ENCODE data around the gene AGPS. TPM values are rescaled to one million over a fixed set of nuclear protein-coding genes. Genes with fewer than 3 reads are reported as not detected.
"Not testable (repeated sequence)": the region's sequence is repeated elsewhere in the genome, so short reads cannot be mapped to it uniquely, and the experiment has no call there.

Gene AGPS
- total RNA-seq, 3 donors from 2014 or later = 73.1 to 80.1 (median 73.7) TPM

- no peak for ATAC-seq
- DNase-seq = no peak
- no peak overlapping the region for H3K4me3 Mint-ChIP-seq
- no peaks in the 10 kb centered on the region for H3K27me3 Mint-ChIP-seq (ENCODE audit: low read depth)
- peaks cover 10% of the 10 kb centered on the region for H3K36me3 Mint-ChIP-seq (ENCODE audit: insufficient read depth)
- H3K9me3 Mint-ChIP-seq = no peaks in the 10 kb centered on the region
- peaks cover 70% of the 10 kb centered on the region for H3K4me1 Mint-ChIP-seq (ENCODE audit: low read depth)
Measured at GRCh38 chr2:177396703-177397460, 4.3 kb downstream of the AGPS start.

GRCh38 chr2:177397481-177398289 lies 5.1 kb downstream of the AGPS start:
- H3K4me1 Mint-ChIP-seq (ENCODE audit: low read depth) = peaks cover 67% of the 10 kb centered on the region
- DNase-seq = no peak
- no peaks in the 10 kb centered on the region for H3K27me3 Mint-ChIP-seq (ENCODE audit: low read depth)
- no peak overlapping the region for H3K4me3 Mint-ChIP-seq
- ATAC-seq = no peak
- no peaks in the 10 kb centered on the region for H3K9me3 Mint-ChIP-seq
- H3K36me3 Mint-ChIP-seq (ENCODE audit: insufficient read depth) = peaks cover 10% of the 10 kb centered on the region

GRCh38 chr2:177398290-177398683 lies 5.7 kb downstream of the AGPS start:
- H3K36me3 Mint-ChIP-seq (ENCODE audit: insufficient read depth) = peaks cover 10% of the 10 kb centered on the region
- ATAC-seq = no peak
- H3K9me3 Mint-ChIP-seq = no peaks in the 10 kb centered on the region

GRCh38 chr2:177398791-177399190 lies 6.2 kb downstream of the AGPS start:
- H3K9me3 Mint-ChIP-seq = no peaks in the 10 kb centered on the region
- ATAC-seq (no peak), DNase-seq (no peak)
- peaks cover 10% of the 10 kb centered on the region for H3K36me3 Mint-ChIP-seq (ENCODE audit: insufficient read depth)
- no peaks in the 10 kb centered on the region for H3K27me3 Mint-ChIP-seq (ENCODE audit: low read depth)
- H3K4me3 Mint-ChIP-seq = no peak overlapping the region
- H3K4me1 Mint-ChIP-seq (ENCODE audit: low read depth) = peaks cover 69% of the 10 kb centered on the region

More at GRCh38 chr2:177398290-177398683, 5.7 kb downstream of the AGPS start:
- H3K27me3 Mint-ChIP-seq (ENCODE audit: low read depth) = no peaks in the 10 kb centered on the region
- H3K4me1 Mint-ChIP-seq (ENCODE audit: low read depth) = peaks cover 69% of the 10 kb centered on the region
- no peak for DNase-seq
- no peak overlapping the region for H3K4me3 Mint-ChIP-seq

- DNase-seq (no peak), ATAC-seq (no peak)
- peaks cover 69% of the 10 kb centered on the region for H3K4me1 Mint-ChIP-seq (ENCODE audit: low read depth)
- no peaks in the 10 kb centered on the region for H3K9me3 Mint-ChIP-seq
- H3K4me3 Mint-ChIP-seq = no peak overlapping the region
- H3K36me3 Mint-ChIP-seq (ENCODE audit: insufficient read depth) = peaks cover 10% of the 10 kb centered on the region
- H3K27me3 Mint-ChIP-seq (ENCODE audit: low read depth) = no peaks in the 10 kb centered on the region
Measured at GRCh38 chr2:177399376-177399775, 6.8 kb downstream of the AGPS start.

- ATAC-seq (no peak), DNase-seq (no peak)
- no peaks in the 10 kb centered on the region for H3K27me3 Mint-ChIP-seq (ENCODE audit: low read depth)
- H3K36me3 Mint-ChIP-seq (ENCODE audit: insufficient read depth) = peaks cover 11% of the 10 kb centered on the region
- no peaks in the 10 kb centered on the region for H3K9me3 Mint-ChIP-seq
- H3K4me3 Mint-ChIP-seq = no peak overlapping the region
- H3K4me1 Mint-ChIP-seq (ENCODE audit: low read depth) = peaks cover 66% of the 10 kb centered on the region
Measured at GRCh38 chr2:177400337-177400923, 7.9 kb downstream of the AGPS start.

GRCh38 chr2:177402096-177402495 lies 9.5 kb downstream of the AGPS start:
- Mint-ChIP-seq H3K4me1 (ENCODE audit: low read depth) (peaks cover 66% of the 10 kb centered on the region), H3K36me3 (ENCODE audit: insufficient read depth) (peaks cover 8% of the 10 kb centered on the region), H3K4me3 (no peak overlapping the region), H3K9me3 (no peaks in the 10 kb centered on the region), H3K27me3 (ENCODE audit: low read depth) (no peaks in the 10 kb centered on the region)
- DNase-seq (no peak), ATAC-seq (no peak)

GRCh38 chr2:177403838-177404237 lies 11.3 kb downstream of the AGPS start:
- H3K27me3 Mint-ChIP-seq (ENCODE audit: low read depth) = no peaks in the 10 kb centered on the region
- no peak overlapping the region for H3K4me3 Mint-ChIP-seq
- ATAC-seq (no peak), DNase-seq (no peak)
- peaks cover 9% of the 10 kb centered on the region for H3K36me3 Mint-ChIP-seq (ENCODE audit: insufficient read depth)
- no peaks in the 10 kb centered on the region for H3K9me3 Mint-ChIP-seq
- H3K4me1 Mint-ChIP-seq (ENCODE audit: low read depth) = peaks cover 57% of the 10 kb centered on the region

- DNase-seq (no peak), ATAC-seq (no peak)
- no peaks in the 10 kb centered on the region for H3K27me3 Mint-ChIP-seq (ENCODE audit: low read depth)
- no peaks in the 10 kb centered on the region for H3K9me3 Mint-ChIP-seq
- no peak overlapping the region for H3K4me3 Mint-ChIP-seq
- H3K4me1 Mint-ChIP-seq (ENCODE audit: low read depth) = peaks cover 53% of the 10 kb centered on the region
- H3K36me3 Mint-ChIP-seq (ENCODE audit: insufficient read depth) = peaks cover 9% of the 10 kb centered on the region
Measured at GRCh38 chr2:177404243-177404642, 11.7 kb downstream of the AGPS start.

GRCh38 chr2:177405029-177405692 lies 12.6 kb downstream of the AGPS start:
- no peaks in the 10 kb centered on the region for H3K27me3 Mint-ChIP-seq (ENCODE audit: low read depth)
- H3K4me1 Mint-ChIP-seq (ENCODE audit: low read depth) = peaks cover 47% of the 10 kb centered on the region
- ATAC-seq = no peak
- H3K9me3 Mint-ChIP-seq = no peaks in the 10 kb centered on the region
- DNase-seq = no peak
- no peak overlapping the region for H3K4me3 Mint-ChIP-seq
- H3K36me3 Mint-ChIP-seq (ENCODE audit: insufficient read depth) = peaks cover 9% of the 10 kb centered on the region

GRCh38 chr2:177406182-177406581 lies 13.6 kb downstream of the AGPS start:
- H3K9me3 Mint-ChIP-seq = no peaks in the 10 kb centered on the region
- peaks cover 45% of the 10 kb centered on the region for H3K4me1 Mint-ChIP-seq (ENCODE audit: low read depth)

GRCh38 chr2:177407031-177407430 lies 14.5 kb downstream of the AGPS start:
- no peak overlapping the region for H3K4me3 Mint-ChIP-seq
- H3K27me3 Mint-ChIP-seq (ENCODE audit: low read depth) = no peaks in the 10 kb centered on the region
- no peaks in the 10 kb centered on the region for H3K9me3 Mint-ChIP-seq
- H3K36me3 Mint-ChIP-seq (ENCODE audit: insufficient read depth) = peaks cover 10% of the 10 kb centered on the region
- ATAC-seq = no peak
- peaks cover 45% of the 10 kb centered on the region for H3K4me1 Mint-ChIP-seq (ENCODE audit: low read depth)
- DNase-seq = no peak

More at GRCh38 chr2:177406182-177406581, 13.6 kb downstream of the AGPS start:
- Mint-ChIP-seq H3K27me3 (ENCODE audit: low read depth) (no peaks in the 10 kb centered on the region), H3K36me3 (ENCODE audit: insufficient read depth) (peaks cover 9% of the 10 kb centered on the region), H3K4me3 (no peak overlapping the region)
- DNase-seq (no peak), ATAC-seq (no peak)

GRCh38 chr2:177410629-177411028 lies 18.1 kb downstream of the AGPS start:
- H3K4me3 Mint-ChIP-seq; ATAC-seq; DNase-seq; H3K27me3 Mint-ChIP-seq (ENCODE audit: low read depth); H3K9me3 Mint-ChIP-seq: not testable (repeated sequence)
- Mint-ChIP-seq H3K36me3 (ENCODE audit: insufficient read depth) (peaks cover 14% of the 10 kb centered on the region), H3K4me1 (ENCODE audit: low read depth) (peaks cover 41% of the 10 kb centered on the region)

- H3K4me1 Mint-ChIP-seq (ENCODE audit: low read depth) = peaks cover 23% of the 10 kb centered on the region
- H3K27me3 Mint-ChIP-seq (ENCODE audit: low read depth) = no peaks in the 10 kb centered on the region
- peak; percentile 34 to 70 for ATAC-seq
- no peaks in the 10 kb centered on the region for H3K9me3 Mint-ChIP-seq
- H3K36me3 Mint-ChIP-seq (ENCODE audit: insufficient read depth) = peaks cover 8% of the 10 kb centered on the region
- no peak overlapping the region for H3K4me3 Mint-ChIP-seq
- DNase-seq = no peak
Measured at GRCh38 chr2:177413703-177414102, 21.1 kb downstream of the AGPS start.
